Erythroblast (primary cell): Measurements from ENCODE around the gene FIBP.

Experiments used
- GATA1 ChIP-seq: IDR thresholded peaks from 2 replicates; pipeline ENCODE4 v1.6.1; 2011; ENCODE audit warnings: low read depth, mild to moderate bottlenecking, control low read depth, low read length, moderate library complexity
- POLR2A ChIP-seq: IDR thresholded peaks from 2 replicates; pipeline ENCODE4 v1.6.1; 2011; ENCODE audit warnings: mild to moderate bottlenecking, low read length

DNA sequence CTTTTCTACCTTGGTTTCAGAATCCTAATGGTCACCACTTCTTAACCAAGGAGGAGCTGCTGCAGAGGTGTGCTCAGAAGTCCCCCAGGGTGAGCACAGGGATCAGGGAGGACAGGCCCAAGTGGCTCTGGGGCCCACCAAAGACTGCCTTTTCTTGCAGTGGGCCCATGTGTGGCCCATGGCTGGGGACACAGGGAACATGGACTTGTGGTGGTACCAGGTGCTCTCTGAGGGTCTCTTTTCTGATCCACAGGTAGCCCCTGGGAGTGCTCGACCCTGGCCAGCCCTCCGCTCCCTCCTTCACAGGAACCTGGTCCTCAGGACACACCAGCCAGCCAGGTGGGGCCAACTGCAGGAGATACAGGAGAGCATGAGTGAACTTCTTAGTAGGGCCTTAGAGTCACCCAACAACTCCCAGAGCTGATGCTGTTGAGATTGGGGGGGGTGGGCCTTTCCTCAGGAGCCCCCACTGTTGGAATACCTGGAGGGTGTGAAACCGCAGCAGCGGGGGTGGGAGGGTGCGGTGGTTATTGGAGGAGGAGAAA, 26.0 kb downstream of the FIBP start:
- TF ChIP-seq POLR2A (no peak), GATA1 (no peak)
